Hindlimb muscle (tissue), 1 donor: ENCODE measurements around the gene AK1. TPM values are rescaled to one million over a fixed set of nuclear protein-coding genes. Genes with fewer than 3 reads are reported as not detected.

ENCODE experiments used
- DNase-seq: peaks from one replicate; pipeline ENCODE4 v3.0.0-alpha.2; 2013
- polyA plus RNA-seq: library from polyadenylated mRNA; unstranded; fragments of 120-200 nt; gene quantifications from one replicate; pipeline ENCODE4 v1.2.1, GENCODE V29; 2013; ENCODE audit not compliant: insufficient read length

The AK1 gene
- polyA plus RNA-seq, 1 donor = 1,359 TPM

DNA sequence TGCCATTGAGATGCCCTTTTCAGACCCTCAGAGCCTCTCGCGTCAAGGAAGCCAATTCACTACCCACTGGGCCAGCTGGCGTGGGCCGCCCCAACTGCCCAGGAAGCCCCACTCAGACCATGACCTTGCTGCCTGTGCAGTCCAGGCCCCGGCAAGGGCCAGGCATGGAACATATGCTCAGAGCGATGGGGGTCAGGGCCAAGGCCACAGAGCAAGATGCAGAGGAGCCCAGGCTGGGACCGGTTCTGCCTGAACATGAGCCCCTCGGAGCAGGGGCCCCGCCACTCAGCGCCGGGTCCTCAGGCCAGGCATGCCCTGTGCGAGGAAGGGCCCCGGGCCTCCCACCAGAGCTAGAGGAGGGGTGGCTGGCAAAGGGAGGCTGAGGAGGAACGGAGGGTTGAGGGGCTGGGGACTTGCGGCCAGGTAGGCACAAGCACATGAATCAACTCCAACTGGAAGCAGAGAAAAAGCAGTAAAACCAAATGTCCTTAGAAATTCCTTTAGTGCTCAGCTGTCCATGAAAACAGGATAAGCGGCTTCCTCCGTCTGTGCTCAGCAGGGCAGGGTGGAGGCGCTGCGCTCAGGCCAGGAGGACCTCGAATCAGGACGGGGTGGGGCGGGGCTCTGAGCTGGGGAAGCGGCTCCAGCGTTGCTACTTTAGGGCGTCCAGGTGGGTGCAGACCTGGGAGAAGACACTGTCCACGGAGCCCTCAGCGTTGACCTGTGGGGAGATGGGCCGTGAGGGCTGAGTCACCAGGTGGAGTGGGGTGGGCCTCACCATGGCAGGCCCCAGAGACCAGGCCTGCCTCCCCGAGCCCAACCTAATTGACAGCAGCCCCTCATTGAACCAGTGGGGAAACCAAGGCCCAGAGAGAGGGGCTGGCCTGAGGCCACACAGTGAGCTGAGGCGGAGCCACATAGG, 9.9 kb downstream of the AK1 start:
- DNase-seq = no peak

DNA sequence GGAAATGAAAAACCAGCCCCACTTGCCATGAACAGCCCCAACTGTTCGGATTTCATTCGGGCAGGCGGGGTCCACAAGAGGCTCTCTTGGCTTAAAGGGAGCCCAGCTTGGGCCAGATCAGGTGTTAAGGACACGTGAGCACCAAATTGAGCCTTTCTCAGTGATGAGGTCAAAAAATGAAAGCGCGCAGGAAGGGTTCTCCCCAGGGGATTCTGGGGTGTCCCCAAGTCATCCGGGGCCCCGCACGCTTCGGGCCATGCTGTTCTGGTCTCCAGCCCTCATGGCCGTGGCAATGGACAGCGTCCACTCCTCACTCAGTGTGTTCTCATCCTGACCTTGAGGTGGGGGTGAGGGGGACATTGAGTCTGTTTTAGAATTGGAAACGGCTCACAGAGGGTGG, 10.9 kb downstream of the AK1 start:
- no peak for DNase-seq

DNA sequence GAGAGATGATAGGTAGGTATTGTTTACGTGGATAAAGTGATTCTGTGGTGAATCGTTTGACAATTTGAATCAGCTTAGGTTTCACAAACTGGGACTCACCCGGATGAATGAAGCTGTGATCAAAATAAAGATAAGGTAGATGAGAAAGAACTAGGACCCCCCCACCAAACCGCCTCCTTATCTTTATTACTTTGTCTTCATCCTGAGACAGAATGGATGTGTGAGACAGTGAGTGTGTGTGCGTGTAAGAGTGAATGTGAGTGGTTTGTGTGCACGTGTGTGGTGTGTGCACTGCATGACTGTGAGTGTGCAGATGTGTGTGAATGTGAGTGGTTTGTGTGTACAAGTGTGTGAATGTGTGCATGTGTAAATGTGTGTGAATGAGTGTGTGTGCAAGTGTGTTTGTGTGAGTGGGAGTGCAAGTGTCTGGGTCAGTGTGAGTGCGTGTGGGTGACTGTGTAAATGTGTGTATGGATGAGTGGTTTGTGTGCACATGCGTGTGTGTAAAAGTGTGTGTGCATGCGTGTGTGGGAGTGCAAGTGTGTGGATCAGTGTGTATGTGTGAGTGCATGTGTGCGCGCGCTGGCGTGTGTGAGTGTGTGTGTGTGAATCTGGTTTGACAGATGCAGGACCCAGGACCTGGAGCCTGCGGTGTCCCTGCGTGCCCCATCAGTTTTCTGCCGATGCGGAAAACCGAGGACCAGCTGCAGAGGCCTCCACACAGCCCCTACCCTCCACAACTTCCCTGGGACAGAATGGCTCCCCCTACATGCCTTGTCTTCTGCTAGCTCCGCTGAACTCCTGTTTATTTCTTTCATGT, 11.6 kb downstream of the AK1 start:
- DNase-seq = no peak

DNA sequence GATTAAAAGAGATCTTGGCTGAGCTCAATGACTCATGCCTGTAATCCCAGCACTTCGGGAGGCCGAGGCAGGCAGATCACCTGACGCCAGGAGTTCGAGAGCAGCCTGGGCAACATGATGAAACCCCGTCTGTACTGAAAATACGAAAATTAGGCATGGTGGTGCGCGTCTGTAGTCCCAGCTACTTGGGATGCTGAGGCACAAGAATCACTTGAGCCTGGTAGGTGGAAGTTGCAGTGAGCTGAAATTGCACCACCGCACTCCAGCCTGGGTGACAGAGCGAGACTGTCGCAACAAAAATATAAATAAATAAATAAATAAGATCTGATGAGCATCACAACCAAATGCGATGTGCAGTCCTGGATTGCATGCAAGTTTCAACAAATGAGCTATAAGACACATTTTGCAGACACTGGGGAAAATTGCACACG, 14.3 kb downstream of the AK1 start:
- no peak for DNase-seq

DNA sequence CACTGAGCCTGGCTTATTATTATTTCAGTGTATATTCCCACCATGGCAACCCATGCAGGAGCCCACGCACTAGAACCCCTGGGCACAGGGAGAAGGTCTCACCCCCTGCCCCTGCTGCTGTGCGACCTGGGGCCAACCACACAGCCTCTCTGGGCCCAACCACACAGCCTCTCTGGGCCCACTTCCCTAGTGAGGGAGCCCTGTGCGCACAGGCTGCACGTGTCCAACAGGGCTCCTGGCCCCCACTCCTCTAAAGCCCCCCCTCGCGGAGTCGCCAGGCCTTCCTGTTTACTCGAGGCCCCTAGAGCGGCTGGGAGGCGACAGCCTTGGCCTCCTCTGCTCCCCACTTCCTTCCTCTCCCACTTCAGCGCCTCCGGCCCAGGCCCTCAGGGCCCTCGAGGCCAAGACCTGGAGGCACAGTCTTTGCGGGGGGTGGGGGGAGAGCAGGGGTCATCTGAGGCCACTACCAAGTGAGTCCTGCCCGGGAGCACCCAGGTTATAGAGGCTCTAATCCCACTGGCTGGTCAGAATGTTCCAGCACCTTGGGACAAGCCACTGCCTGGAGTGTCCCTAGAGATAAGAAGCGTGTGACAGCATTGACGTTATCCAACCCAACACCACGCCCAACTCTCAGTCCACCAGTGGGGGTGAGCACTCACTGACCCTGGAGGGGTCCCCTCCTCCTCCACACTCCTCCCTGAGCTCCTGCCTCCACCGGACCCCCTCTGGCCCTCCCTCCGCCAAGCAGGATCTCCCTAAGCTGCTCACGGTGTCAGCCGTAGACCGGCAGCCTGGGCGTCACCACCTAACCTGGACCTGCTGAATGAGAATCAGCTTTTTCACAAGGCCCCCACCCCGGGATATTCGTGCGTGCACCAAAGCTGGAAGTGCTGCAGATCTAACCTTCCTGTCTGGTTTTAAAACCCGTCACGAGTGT, 15.1 kb downstream of the AK1 start:
- peak; percentile 63 for DNase-seq

DNA sequence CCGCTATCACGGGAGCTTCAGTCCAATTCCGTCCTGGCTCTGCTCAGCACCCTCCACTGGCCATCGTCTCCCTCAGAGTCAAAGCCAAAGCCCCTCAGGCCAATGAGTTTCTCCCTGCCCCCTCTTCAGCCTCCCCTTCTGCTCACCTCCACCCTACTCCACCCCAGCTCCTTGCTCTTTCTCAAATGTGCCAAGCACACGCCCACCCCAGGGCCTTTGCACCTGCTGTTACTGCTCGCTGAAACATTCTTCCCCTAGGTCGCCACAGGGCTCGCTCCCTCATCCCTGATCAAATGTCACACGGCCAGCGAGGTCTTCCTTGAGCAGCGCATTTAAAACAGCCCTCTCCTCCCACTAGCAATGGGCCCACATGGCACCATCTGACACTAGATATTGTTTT, 16.7 kb downstream of the AK1 start:
- no peak for DNase-seq

DNA sequence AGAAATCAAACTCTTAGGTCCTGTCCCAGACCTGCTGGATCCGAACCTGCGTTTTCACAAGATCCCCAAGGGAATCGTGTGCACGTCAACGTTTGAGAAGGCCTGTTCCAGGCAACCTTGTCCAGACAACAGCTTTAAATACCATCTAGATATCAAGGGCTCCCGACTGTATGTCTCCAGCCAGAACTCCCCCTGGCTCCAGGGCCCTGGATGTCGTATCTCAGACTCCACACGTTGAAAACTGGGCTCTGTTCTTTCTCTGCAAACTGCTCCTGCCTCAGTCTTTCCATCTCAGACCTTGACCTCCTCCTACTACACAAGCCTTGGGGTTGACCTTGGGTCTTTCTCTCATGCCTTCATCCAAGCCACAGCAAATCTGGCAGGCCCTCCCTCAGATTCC, 17.2 kb downstream of the AK1 start:
- no peak for DNase-seq

DNA sequence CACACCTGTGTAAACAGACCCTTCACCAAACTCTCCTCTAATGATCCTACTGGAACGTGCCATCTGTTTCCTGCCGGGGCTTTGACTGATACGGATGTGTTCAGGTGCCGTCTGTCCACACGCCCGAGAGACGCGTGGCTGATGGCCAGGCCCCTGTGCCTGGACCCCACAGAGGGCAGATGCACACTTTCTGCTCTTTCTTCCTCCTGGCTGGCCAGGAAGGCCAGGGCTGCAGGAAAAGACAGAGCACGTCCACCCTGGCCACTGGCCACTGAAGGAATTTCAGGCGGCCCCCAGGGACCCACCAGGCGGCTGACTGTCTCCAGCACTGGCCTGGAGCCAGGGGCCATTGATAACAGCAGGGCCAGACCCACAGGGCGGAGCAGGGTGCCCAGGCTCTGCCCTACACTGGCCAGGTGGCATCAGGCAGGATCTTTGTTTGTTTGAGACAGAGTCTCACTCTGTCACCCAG, 19.4 kb downstream of the AK1 start:
- no peak for DNase-seq

DNA sequence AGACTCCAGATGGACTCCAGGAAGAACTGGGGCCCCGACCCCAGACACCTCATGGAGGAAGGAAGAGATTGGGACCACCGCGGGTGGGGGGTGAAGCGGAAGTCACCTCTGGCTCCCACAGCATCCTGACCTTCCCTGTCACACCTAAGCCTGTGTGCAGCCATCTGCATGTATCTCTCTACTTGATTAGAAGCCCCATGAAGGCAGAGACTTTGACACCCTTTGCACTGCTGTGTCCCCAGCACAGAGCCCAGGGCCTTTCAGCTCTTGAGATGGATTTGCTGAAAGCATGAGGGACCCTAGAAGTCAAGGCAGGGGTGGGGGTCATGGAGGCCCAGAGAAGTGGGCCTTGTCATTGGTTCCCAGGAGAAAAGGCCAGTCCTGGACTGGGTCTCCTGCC, 20.2 kb downstream of the AK1 start:
- no peak for DNase-seq

DNA sequence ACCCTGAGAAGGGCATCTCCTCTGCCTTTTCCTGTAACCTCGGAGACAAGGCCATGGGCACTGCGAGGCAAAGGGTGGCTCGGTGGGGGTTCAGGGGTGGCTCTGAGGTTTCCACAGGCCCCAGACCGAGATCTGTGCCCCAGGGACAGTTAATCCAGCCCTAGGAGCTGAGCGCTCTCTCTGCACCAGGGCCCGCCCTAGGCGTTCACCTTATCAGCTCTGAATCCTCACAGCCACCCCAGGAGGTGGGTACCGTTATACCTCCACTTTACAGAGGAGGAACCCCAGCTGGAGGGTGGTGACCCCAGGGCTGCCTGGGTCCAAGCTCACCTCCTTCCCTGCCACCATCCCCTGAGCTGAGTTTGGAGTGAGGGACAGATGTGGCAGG, 20.8 kb downstream of the AK1 start:
- DNase-seq = no peak

DNA sequence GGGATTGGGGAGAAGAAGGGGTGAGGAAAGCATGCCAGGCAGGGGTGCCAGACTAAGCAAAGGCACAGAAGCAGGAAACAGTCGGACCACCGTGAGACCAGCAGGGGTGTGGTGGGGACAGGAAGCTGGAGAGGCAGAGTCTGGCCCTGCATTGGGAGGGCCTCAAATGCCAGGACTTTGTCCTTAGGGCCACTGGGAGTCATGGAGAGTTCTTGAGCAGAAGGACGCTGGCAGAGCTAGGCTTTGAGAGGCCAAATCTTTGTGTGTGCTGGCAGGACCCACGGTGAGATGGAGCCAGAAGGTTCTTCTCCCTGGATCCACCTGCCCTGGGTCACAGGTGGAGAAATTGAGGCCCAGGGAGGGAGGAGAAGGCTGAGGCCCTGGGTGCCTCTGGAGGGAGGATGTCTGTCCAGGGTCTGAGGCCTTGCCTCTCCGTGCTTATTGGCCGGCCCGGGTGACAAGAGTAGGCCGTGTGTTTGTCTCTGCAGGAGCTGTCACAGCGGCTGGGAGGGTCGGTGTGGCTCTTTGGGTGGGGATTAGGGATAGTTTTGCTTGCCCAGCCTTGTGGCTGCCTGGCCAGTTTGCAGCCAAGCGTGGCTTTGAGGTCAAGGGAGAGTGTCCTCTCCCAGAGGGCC, 21.3 kb downstream of the AK1 start:
- no peak for DNase-seq

DNA sequence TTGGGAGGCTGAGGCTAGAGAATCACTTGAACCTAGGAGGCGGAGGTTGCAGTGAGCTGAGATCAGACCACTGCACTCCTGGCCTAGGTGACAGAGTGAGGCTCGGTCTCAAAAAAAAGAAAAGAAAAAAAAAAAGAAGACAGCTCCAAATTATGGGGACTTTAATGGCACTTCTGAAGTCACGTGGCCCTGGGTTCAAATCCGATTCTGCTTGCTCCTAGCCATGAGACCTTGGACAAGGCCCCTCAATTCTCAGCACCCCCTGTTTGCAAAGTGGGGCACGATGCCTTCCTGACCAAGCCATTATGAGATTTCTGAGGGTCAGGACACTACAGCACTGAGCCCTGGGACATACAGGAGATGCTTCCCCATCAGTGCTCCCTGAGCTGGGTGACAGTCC, 22.0 kb downstream of the AK1 start:
- DNase-seq = no peak

DNA sequence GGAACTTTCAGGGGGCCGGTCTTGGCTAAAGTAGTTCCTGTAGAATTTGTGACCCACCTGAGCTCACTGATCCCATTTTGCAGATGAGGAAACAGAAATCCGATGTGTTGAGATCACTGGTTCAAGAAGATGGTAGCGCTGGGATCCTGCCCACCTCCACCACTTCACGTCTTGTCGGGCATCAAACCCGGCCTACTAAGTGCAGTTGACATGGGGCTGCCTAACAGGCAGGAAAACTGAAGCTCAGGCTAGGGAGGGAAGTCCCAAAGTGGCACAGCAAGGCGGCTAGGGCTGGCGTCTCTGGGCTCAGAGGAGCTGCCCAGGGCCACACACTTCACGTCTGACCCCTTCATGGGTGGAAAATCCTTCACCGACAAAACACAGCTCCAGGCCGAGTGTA, 22.5 kb downstream of the AK1 start:
- no peak for DNase-seq

DNA sequence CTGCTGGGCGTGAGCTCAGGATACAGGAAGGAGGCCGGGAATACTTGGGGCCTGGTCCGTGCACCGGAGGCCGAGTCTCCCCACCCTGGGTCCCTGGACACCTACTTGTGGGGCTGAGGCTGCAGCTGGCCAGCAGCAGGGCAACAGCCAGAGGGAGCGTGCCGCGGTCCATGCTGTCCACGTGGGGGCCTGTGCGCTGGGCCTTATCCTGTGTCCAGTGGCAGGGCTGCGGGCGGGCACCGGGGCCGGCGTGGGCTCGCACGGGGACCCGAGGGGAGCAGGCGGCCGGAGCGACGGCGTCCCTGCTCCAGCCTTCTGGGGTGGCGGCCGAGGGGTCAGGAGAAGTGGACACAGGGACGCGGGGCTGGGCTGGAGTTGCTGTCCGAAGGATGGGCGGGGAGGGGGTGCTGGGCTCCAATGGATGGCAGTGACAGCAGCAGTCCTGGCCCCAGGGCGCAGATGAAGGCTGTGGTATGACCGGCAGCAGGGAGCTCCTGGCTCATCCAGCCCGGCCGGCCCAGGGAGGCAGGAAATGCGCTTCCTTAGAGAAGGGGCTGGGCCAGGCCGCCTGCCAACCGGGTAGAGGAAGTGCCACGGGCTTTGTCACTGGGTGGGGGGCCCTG, 23.2 kb downstream of the AK1 start, which contains the start of gene ENG:
ENG (minus strand) TSS at position 475 of the 623 bp plus-strand sequence; CDS start at position 172, 303 bp downstream.
- DNase-seq = peak; percentile 69

DNA sequence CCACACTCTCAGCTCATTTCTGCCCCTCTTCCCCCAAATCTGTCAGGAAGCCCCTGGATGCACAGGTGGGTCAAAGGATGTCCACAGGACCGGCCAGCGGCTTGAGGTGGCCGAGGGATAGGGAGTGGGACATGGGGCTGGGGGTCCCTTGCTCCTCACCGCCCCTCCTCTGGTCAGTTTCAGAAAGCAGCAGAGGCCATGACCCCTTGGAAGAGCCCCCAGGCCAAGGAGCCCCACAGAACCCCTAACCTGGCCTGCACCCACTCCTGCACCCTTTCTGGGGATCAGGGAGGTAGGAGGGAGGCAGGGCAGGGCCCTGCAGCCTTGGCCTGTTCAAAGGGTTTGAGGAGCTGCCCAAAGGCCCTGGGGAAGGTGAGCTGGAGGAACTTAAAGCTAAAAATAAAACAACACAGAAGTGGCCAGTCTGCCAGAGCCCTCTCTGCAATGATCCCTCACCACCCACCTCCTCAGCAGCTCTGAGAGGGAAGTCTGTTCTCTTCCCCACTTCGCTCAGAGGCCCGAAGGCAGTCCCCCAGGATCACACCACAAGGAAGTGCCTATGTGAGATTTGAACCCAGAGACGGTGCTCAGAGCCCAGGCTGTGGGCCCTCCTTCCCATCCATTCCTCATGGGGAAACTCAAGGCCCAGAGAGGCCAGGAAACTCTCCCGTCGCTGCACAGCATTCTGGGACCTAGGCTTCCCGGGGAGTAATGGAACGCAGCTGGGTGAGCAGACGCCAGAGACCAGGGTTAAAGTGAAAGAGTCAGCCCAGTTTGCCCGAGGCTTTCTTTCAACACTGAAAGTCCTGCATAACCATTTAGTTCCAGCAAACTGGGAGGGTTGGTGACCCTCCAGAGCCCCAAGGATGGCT, 23.9 kb downstream of the AK1 start:
- DNase-seq = no peak

DNA sequence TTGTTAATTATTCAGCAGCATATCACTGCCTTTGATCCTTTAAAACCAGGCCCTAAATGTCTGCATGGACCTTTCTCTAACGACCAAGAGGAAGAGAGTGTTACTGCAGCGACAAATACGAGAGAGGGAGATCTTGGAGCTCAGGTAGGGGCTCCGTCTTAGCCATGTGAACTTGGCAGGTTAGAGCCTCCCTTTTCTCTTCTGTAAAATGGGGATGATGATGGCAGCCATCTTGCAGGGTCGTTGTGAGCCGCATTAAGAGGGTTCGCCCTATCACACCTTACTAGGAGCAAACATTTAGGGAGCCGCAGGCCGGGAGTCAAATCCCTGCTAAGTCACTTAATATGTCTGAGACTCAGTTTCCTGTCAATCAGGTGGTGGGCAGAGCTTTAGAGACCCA, 24.6 kb downstream of the AK1 start:
- DNase-seq = no peak

DNA sequence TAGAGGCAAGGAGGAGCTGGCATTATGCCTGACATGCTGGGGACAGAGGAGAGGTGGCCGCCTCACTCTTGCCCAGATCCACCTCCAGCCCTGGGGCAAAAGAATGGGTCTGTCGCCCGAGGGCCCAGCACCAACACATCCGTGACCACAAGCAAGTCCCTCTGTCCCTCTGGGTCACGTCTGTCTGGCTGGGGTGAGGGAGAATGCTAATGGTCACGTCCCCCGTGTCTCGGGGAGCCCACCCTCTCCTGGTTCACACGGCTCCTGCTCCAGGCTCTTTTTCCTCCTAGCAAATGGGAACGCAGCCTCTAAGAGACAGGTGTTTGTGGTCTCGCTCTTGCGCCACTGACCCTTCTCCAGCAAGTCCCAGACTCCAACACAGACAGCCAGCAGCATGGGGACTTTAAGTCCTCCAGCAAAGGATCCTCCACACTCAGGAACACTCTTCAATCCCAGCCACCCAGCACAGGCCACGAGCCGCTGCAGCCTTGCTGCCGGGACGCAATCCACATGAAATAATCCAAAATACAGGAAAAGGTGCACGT, 27.1 kb downstream of the AK1 start:
- no peak for DNase-seq

DNA sequence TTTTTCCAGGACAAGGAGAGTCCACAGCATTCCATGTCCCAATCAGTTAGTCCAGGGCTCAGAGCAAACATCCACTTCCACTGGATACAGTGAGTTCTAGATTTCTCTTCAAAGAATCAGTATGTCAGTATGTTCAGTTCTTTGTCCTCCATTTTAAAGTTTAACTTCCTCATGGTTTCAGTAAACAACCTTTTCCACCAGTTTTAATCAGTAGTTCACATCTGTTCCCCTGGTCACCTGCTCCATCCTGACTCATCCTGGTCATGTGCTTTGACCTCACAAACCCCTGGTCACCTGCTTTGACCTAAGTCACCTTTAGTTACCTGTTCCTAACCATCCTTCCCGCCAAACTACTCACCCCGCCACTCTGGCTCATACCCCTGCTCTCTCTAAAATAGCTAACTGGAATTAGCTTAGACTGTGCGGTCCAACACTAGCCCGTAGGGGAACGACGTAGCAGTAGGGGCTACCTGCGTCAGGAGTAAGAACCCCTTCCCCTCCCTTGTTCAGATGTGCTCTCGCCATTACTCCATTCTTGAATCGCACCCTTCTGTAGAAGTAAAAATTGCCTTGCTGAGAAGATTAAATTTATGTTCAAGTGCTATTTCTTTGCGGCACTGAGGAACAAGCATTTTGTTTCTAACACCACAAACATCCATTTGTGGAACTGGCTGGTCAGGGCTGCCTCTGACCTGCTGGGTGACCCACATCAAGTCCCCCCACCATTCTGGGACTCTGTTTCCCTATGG, 28.5 kb downstream of the AK1 start:
- no peak for DNase-seq
